Endodermal cell (in vitro differentiated cells): Measurements from ENCODE around the gene DDX50. TPM values are rescaled to one million over a fixed set of nuclear protein-coding genes. Genes with fewer than 3 reads are reported as not detected.

Experiments used
- DNase-seq: peaks from one replicate; pipeline ENCODE4 v3.0.0-alpha.2; 2017
- H3K27ac ChIP-seq: 2 replicates; pipeline ENCODE4 v1.5.1; 2013; ENCODE audit warnings: mild to moderate bottlenecking, low read depth, low read length, moderate library complexity
- H3K27me3 ChIP-seq: 2 replicates; pipeline ENCODE4 v1.6.1; 2013; ENCODE audit warnings: mild to moderate bottlenecking, low read length, moderate library complexity; ENCODE audit not compliant: insufficient read depth, control insufficient read depth, poor library complexity, severe bottlenecking
- H3K36me3 ChIP-seq: 2 replicates; pipeline ENCODE4 v1.7.0; 2013; ENCODE audit warnings: mild to moderate bottlenecking, low read length, moderate library complexity; ENCODE audit not compliant: control insufficient read depth, insufficient read depth
- H3K4me1 ChIP-seq: one replicate; pipeline ENCODE4 v1.7.0; 2013; ENCODE audit warnings: low read length; ENCODE audit not compliant: control insufficient read depth, insufficient read depth
- H3K4me3 ChIP-seq: 2 replicates; pipeline ENCODE4 v1.5.1; 2013; ENCODE audit warnings: mild to moderate bottlenecking, low read length, moderate library complexity
- H3K9ac ChIP-seq: 2 replicates; pipeline ENCODE4 v1.6.1; 2013; ENCODE audit warnings: mild to moderate bottlenecking, low read length, moderate library complexity; ENCODE audit not compliant: poor library complexity, severe bottlenecking; ENCODE audit errors: extremely low read depth
- H3K9me3 ChIP-seq: 2 replicates; pipeline ENCODE4 v1.6.1; 2013; ENCODE audit warnings: mild to moderate bottlenecking, low read length, moderate library complexity; ENCODE audit not compliant: control insufficient read depth
- H3K27ac Mint-ChIP-seq: 2 replicates; pipeline ENCODE4 v1.8.0; 2020; ENCODE audit warnings: mixed read lengths
- H3K27me3 Mint-ChIP-seq: 2 replicates; pipeline ENCODE4 v1.8.0; 2021; ENCODE audit warnings: mild to moderate bottlenecking, mixed read lengths; ENCODE audit not compliant: insufficient read depth
- H3K36me3 Mint-ChIP-seq: 2 replicates; pipeline ENCODE4 v1.8.0; 2020; ENCODE audit warnings: low read depth, mixed read lengths
- H3K4me1 Mint-ChIP-seq: 2 replicates; pipeline ENCODE4 v1.8.0; 2020; ENCODE audit warnings: mixed read lengths
- H3K4me3 Mint-ChIP-seq: 2 replicates; pipeline ENCODE4 v1.8.0; 2020; ENCODE audit warnings: mild to moderate bottlenecking, moderate library complexity, mixed read lengths
- H3K9me3 Mint-ChIP-seq: 2 replicates; pipeline ENCODE4 v1.8.0; 2020; ENCODE audit warnings: mild to moderate bottlenecking, mixed read lengths
- WGBS, 2 experiments: methylation state at CpG; one replicate each; pipeline versions ENCODE4 v1.1.5 to v1.1.7; 2013; ENCODE audit warnings: missing lambda C conversion rate in 2 of 2, mixed read lengths in 1 of 2; ENCODE audit not compliant: insufficient coverage in 1 of 2, insufficient read length in 1 of 2; 5-methylcytosine and 5-hydroxymethylcytosine counted together
- total RNA-seq, 2 donors: library from RNA; stranded (reverse); fragmentation: NEBNext Ultra II Directional in 1 of 2; extraction: Animal tissue kit (Norgen Biotek cat#: 25700) in 1 of 2; gene quantifications; 2 replicates in 1 of 2; 3 replicates in 1 of 2; pipeline ENCODE4 v1.2.1, GENCODE V29; 2021
- TF ChIP-seq, protein P1 (sequence below): fragments of 200-600 bp; sonication (generic); conservative IDR thresholded peaks from 2 replicates; pipeline ENCODE4 v1.5.0; 2021; ENCODE audit warnings: antibody characterized with exemption, mild to moderate bottlenecking

The DDX50 gene
- total RNA-seq, 2 donors from 2014 or later, result 38.0 to 46.5 TPM

- H3K9me3 Mint-ChIP-seq, result no peaks in the 10 kb centered on the region
- no peaks in the 10 kb centered on the region for H3K4me1 ChIP-seq
- peak overlapping the region; percentile 90 for H3K4me3 Mint-ChIP-seq
- no peaks in the 10 kb centered on the region for H3K9me3 ChIP-seq
- H3K9ac ChIP-seq, result peak overlapping the region; percentile 92
- peaks cover 5% of the 10 kb centered on the region for H3K36me3 Mint-ChIP-seq
- peak overlapping the region; percentile 97 for H3K27ac Mint-ChIP-seq
- peak overlapping the region; percentile 99 for H3K27ac ChIP-seq
- no peaks in the 10 kb centered on the region for H3K27me3 Mint-ChIP-seq
- TF ChIP-seq, protein P1, sequence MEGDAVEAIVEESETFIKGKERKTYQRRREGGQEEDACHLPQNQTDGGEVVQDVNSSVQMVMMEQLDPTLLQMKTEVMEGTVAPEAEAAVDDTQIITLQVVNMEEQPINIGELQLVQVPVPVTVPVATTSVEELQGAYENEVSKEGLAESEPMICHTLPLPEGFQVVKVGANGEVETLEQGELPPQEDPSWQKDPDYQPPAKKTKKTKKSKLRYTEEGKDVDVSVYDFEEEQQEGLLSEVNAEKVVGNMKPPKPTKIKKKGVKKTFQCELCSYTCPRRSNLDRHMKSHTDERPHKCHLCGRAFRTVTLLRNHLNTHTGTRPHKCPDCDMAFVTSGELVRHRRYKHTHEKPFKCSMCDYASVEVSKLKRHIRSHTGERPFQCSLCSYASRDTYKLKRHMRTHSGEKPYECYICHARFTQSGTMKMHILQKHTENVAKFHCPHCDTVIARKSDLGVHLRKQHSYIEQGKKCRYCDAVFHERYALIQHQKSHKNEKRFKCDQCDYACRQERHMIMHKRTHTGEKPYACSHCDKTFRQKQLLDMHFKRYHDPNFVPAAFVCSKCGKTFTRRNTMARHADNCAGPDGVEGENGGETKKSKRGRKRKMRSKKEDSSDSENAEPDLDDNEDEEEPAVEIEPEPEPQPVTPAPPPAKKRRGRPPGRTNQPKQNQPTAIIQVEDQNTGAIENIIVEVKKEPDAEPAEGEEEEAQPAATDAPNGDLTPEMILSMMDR, result no peak
- peaks cover 5% of the 10 kb centered on the region for H3K36me3 ChIP-seq
- peak overlapping the region; percentile 98 for H3K4me3 ChIP-seq
- DNase-seq, result no peak
- no peaks in the 10 kb centered on the region for H3K27me3 ChIP-seq
- H3K4me1 Mint-ChIP-seq, result peaks cover 12% of the 10 kb centered on the region
- WGBS, 2 experiments, result 10 to 28% methylated on average over 7 to 40 of the region's 40 CpGs
Observed at GRCh38 chr10:68900427-68901104, 549 bp upstream of the DDX50 start.

DNA sequence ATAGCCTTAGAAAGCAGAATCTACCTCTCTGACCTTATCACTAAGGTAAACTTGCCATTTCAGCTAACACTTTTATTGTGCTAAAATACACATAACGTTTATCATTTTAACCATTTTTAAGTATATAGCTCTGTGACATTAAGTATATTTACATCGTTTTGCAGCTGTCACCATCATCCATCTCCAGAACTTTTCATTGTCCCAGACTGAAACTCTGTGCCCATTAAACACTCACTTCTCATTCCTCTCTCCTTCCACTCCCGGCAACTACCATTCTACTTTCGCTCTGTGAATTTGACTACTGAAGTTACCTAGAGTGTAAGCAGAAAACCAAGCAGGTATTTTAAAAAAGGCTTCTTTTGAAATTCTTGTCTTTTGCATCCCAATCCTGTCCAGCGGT, 1.3 kb downstream of the DDX50 start:
- no peak overlapping the region for H3K9ac ChIP-seq
- no peaks in the 10 kb centered on the region for H3K27me3 ChIP-seq
- peaks cover 19% of the 10 kb centered on the region for H3K36me3 Mint-ChIP-seq
- H3K4me1 Mint-ChIP-seq, result peaks cover 12% of the 10 kb centered on the region
- H3K27ac Mint-ChIP-seq, result no peak overlapping the region
- 87% methylated on average over 3 to 5 of the region's 5 CpGs for WGBS, 2 experiments
- peaks cover 16% of the 10 kb centered on the region for H3K36me3 ChIP-seq
- H3K4me3 ChIP-seq, result peak overlapping the region; percentile 98
- no peaks in the 10 kb centered on the region for H3K9me3 ChIP-seq
- H3K4me3 Mint-ChIP-seq, result peak overlapping the region; percentile 90
- H3K27ac ChIP-seq, result no peak overlapping the region
- no peaks in the 10 kb centered on the region for H3K9me3 Mint-ChIP-seq
- no peak for DNase-seq
- TF ChIP-seq, protein P1, result no peak
- H3K4me1 ChIP-seq, result no peaks in the 10 kb centered on the region
- no peaks in the 10 kb centered on the region for H3K27me3 Mint-ChIP-seq

DNA sequence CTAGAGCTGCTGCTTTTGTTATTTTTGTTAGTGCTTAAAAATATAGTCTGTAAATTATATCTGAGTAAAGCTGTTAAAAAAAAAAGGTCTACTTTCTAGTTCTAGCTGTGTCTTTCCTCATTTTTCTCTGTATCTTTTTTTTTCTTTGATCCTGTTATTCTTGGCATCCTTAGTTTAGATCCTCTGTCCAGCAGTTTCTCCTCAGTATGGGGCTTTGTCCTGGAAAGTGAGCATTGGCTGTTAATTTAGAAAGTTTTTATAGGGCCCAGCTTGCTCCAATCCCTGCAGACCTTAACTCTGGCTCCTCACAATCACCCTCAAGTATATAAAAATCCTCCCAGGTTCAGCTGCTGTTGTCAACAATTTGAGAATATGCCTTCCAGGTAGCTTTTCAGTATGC, 23.5 kb downstream of the DDX50 start:
- no peaks in the 10 kb centered on the region for H3K9me3 ChIP-seq
- TF ChIP-seq, protein P1, result no peak
- Mint-ChIP-seq H3K36me3 (peaks cover 37% of the 10 kb centered on the region), H3K4me1 (no peaks in the 10 kb centered on the region), H3K9me3 (no peaks in the 10 kb centered on the region), H3K4me3 (no peak overlapping the region), H3K27ac (peak overlapping the region; percentile 0), H3K27me3 (no peaks in the 10 kb centered on the region)
- H3K27ac ChIP-seq, result no peak overlapping the region
- no peak overlapping the region for H3K9ac ChIP-seq
- H3K36me3 ChIP-seq, result peaks cover 35% of the 10 kb centered on the region
- H3K27me3 ChIP-seq, result no peaks in the 10 kb centered on the region
- H3K4me3 ChIP-seq, result no peak overlapping the region
- no peaks in the 10 kb centered on the region for H3K4me1 ChIP-seq
- no peak for DNase-seq
